ENCODE results near the gene KIAA0930. TPM values are rescaled to one million over a fixed set of nuclear protein-coding genes. Genes with fewer than 3 reads are reported as not detected.
"Not testable (repeated sequence)": the region's sequence is repeated elsewhere in the genome, so short reads cannot be mapped to it uniquely, and the experiment has no call there.

Gene KIAA0930
- total RNA-seq, 1 donor = 43.4 TPM

GRCh38 chr22:45261407-45262088 lies 20.9 kb upstream of the KIAA0930 start:
- no peaks in the 10 kb centered on the region for H3K27me3 ChIP-seq (ENCODE audit: insufficient read depth, low read length)

GRCh38 chr22:45260395-45260759 lies 19.7 kb upstream of the KIAA0930 start:
- not testable (repeated sequence) for H3K27me3 ChIP-seq (ENCODE audit: insufficient read depth, low read length); H3K9me3 ChIP-seq (ENCODE audit: low read depth, low read length); H3K27ac ChIP-seq (ENCODE audit: low read depth, low read length); H3K36me3 ChIP-seq (ENCODE audit: insufficient read depth, low read length); H3K4me2 ChIP-seq (ENCODE audit: insufficient read depth, low read length); H3K4me1 ChIP-seq (ENCODE audit: insufficient read depth, low read length); DNase-seq (ENCODE audit: insufficient read length, low spot score, missing footprints); H3K4me3 ChIP-seq (ENCODE audit: insufficient read depth, low read length); H4K20me1 ChIP-seq (ENCODE audit: insufficient read depth, low read length); H2AFZ ChIP-seq (ENCODE audit: low read length); H3K79me2 ChIP-seq (ENCODE audit: insufficient read depth, low read length)

More at GRCh38 chr22:45261407-45262088, 20.9 kb upstream of the KIAA0930 start:
- Histone ChIP-seq H3K9me3 (ENCODE audit: low read depth, low read length) (no peaks in the 10 kb centered on the region), H3K36me3 (ENCODE audit: insufficient read depth, low read length) (no peaks in the 10 kb centered on the region), H3K27ac (ENCODE audit: low read depth, low read length) (no peak overlapping the region), H3K4me1 (ENCODE audit: insufficient read depth, low read length) (peaks cover 8% of the 10 kb centered on the region), H3K4me3 (ENCODE audit: insufficient read depth, low read length) (no peak overlapping the region), H3K79me2 (ENCODE audit: insufficient read depth, low read length) (no peaks in the 10 kb centered on the region), H3K4me2 (ENCODE audit: insufficient read depth, low read length) (no peak overlapping the region), H2AFZ (ENCODE audit: low read length) (no peak overlapping the region), H4K20me1 (ENCODE audit: insufficient read depth, low read length) (no peaks in the 10 kb centered on the region)
- no peak for TF ChIP-seq CTCF (IDR thresholded peaks at IDR 0.05; ENCODE audit: extremely low read depth, low read depth, low read length)
- peak; percentile 23 for DNase-seq (ENCODE audit: insufficient read length, low spot score, missing footprints)

- no peak for DNase-seq (ENCODE audit: insufficient read length, low spot score, missing footprints)
- H3K4me1 ChIP-seq (ENCODE audit: insufficient read depth, low read length) = peaks cover 8% of the 10 kb centered on the region
- no peaks in the 10 kb centered on the region for H3K9me3 ChIP-seq (ENCODE audit: low read depth, low read length)
- H3K4me3 ChIP-seq (ENCODE audit: insufficient read depth, low read length) = no peak overlapping the region
- no peaks in the 10 kb centered on the region for H3K36me3 ChIP-seq (ENCODE audit: insufficient read depth, low read length)
- no peaks in the 10 kb centered on the region for H3K27me3 ChIP-seq (ENCODE audit: insufficient read depth, low read length)
- no peak overlapping the region for H2AFZ ChIP-seq (ENCODE audit: low read length)
- no peaks in the 10 kb centered on the region for H3K79me2 ChIP-seq (ENCODE audit: insufficient read depth, low read length)
- H4K20me1 ChIP-seq (ENCODE audit: insufficient read depth, low read length) = no peaks in the 10 kb centered on the region
- TF ChIP-seq CTCF (IDR thresholded peaks at IDR 0.05; ENCODE audit: extremely low read depth, low read depth, low read length) = no peak
- no peak overlapping the region for H3K27ac ChIP-seq (ENCODE audit: low read depth, low read length)
- H3K4me2 ChIP-seq (ENCODE audit: insufficient read depth, low read length) = no peak overlapping the region
Observed at GRCh38 chr22:45259754-45260394, 19.2 kb upstream of the KIAA0930 start.

GRCh38 chr22:45257941-45258340 lies 17.2 kb upstream of the KIAA0930 start:
- not testable (repeated sequence) for H2AFZ ChIP-seq (ENCODE audit: low read length); H3K9me3 ChIP-seq (ENCODE audit: low read depth, low read length); H3K4me2 ChIP-seq (ENCODE audit: insufficient read depth, low read length); H3K27me3 ChIP-seq (ENCODE audit: insufficient read depth, low read length); H3K79me2 ChIP-seq (ENCODE audit: insufficient read depth, low read length); H4K20me1 ChIP-seq (ENCODE audit: insufficient read depth, low read length); H3K4me3 ChIP-seq (ENCODE audit: insufficient read depth, low read length); H3K27ac ChIP-seq (ENCODE audit: low read depth, low read length); H3K4me1 ChIP-seq (ENCODE audit: insufficient read depth, low read length); H3K36me3 ChIP-seq (ENCODE audit: insufficient read depth, low read length); DNase-seq (ENCODE audit: insufficient read length, low spot score, missing footprints)

- H3K4me2 ChIP-seq (ENCODE audit: insufficient read depth, low read length) = no peak overlapping the region
- H3K4me1 ChIP-seq (ENCODE audit: insufficient read depth, low read length) = no peaks in the 10 kb centered on the region
- H2AFZ ChIP-seq (ENCODE audit: low read length) = no peak overlapping the region
- H4K20me1 ChIP-seq (ENCODE audit: insufficient read depth, low read length) = no peaks in the 10 kb centered on the region
- no peak overlapping the region for H3K4me3 ChIP-seq (ENCODE audit: insufficient read depth, low read length)
- no peaks in the 10 kb centered on the region for H3K36me3 ChIP-seq (ENCODE audit: insufficient read depth, low read length)
- no peaks in the 10 kb centered on the region for H3K79me2 ChIP-seq (ENCODE audit: insufficient read depth, low read length)
- H3K9me3 ChIP-seq (ENCODE audit: low read depth, low read length) = no peaks in the 10 kb centered on the region
- no peak overlapping the region for H3K27ac ChIP-seq (ENCODE audit: low read depth, low read length)
- DNase-seq (ENCODE audit: insufficient read length, low spot score, missing footprints) = peak; percentile 66
- H3K27me3 ChIP-seq (ENCODE audit: insufficient read depth, low read length) = no peaks in the 10 kb centered on the region
- no peak for TF ChIP-seq CTCF (IDR thresholded peaks at IDR 0.05; ENCODE audit: extremely low read depth, low read depth, low read length)
Observed at GRCh38 chr22:45254789-45255278, 14.1 kb upstream of the KIAA0930 start.

Data from osteoblast (primary cell).